Omental fat pad (tissue), 4 donors: Measurements from ENCODE around the gene RBFOX2. TPM values are rescaled to one million over a fixed set of nuclear protein-coding genes. Genes with fewer than 3 reads are reported as not detected.

Source experiments
- ATAC-seq: fragments of 150-250 bp; one replicate; pipeline ENCODE4 v1.9.1; 2016; ENCODE audit warnings: mild to moderate bottlenecking, moderate library complexity; ENCODE audit not compliant: low FRiP score
- DNase-seq: peaks from one replicate; pipeline ENCODE4 v3.0.0-alpha.2; 2019; ENCODE audit warnings: low spot score
- total RNA-seq, 4 donors: library from RNA; depleted of rRNA; stranded (reverse); fragments of >200 nt; gene quantifications; one replicate each; pipeline ENCODE4 v1.1.0, GENCODE V29; 2016
- TF ChIP-seq, protein P1 (sequence below), 3 donors: fragments of 450-650 bp; IDR thresholded peaks; one replicate each; pipeline ENCODE4 v1.5.1; 2016 to 2017; ENCODE audit warnings: antibody characterized with exemption in 3 of 3, mild to moderate bottlenecking in 3 of 3, moderate library complexity in 2 of 3

The RBFOX2 gene
- total RNA-seq, 4 donors from 2014 or later, result 41.2 to 80.7 (median 60.1) TPM

DNA sequence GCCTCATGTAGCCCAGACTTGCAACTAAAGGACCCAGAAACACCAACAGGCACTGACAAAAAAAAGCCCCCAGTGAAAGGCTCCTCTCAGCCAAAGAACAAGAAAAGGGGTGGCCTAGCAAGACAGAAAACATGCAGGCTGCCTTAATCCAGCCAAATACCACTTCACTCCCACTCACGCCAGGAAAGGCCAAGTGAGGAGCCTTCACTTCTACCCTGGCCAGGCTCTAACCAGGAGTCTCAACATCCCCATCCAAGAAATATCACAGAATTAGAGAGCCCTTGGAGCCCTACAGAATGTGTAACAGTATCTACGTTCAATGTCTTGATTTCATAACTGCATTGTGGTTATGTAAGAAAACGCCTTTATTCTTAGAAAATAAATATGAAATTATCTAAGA is 162.0 kb downstream of the RBFOX2 start:
- no peak for ATAC-seq
- TF ChIP-seq, protein P1, sequence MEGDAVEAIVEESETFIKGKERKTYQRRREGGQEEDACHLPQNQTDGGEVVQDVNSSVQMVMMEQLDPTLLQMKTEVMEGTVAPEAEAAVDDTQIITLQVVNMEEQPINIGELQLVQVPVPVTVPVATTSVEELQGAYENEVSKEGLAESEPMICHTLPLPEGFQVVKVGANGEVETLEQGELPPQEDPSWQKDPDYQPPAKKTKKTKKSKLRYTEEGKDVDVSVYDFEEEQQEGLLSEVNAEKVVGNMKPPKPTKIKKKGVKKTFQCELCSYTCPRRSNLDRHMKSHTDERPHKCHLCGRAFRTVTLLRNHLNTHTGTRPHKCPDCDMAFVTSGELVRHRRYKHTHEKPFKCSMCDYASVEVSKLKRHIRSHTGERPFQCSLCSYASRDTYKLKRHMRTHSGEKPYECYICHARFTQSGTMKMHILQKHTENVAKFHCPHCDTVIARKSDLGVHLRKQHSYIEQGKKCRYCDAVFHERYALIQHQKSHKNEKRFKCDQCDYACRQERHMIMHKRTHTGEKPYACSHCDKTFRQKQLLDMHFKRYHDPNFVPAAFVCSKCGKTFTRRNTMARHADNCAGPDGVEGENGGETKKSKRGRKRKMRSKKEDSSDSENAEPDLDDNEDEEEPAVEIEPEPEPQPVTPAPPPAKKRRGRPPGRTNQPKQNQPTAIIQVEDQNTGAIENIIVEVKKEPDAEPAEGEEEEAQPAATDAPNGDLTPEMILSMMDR (IDR thresholded peaks at IDR 0.05), result no peak

DNA sequence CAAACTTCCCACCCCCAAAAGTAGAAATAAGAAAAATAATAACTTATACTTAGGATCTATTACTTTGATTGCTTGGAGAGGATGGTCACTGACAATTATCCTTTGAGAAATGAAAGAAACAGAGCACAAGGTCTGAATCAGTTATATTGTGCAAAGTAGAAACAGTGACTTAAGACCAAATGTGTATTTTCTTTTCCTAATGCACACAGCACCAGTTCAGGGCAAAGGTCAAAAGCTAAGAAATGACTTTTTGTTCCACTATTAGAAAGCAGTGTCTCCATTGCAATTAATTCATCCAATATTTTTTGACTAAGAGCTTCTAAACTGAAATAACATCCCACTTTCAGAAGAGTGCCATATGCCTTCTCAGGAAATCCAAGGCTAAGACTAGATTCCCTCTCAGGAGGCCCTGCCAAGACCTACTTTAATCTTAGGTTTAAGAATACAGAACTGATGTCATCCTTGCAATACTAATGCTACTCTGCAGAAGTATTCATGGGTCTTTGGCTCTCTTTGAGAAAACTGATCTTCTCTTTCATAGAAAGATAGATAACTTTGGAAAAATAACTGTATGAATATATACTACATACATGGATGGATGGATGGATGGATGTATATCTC is 164.0 kb downstream of the RBFOX2 start:
- DNase-seq (no peak), ATAC-seq (no peak)
- TF ChIP-seq, protein P1 (IDR thresholded peaks at IDR 0.05), result no peak

More for the DNA sequence above, 162.0 kb downstream of the RBFOX2 start:
- DNase-seq, result no peak

DNA sequence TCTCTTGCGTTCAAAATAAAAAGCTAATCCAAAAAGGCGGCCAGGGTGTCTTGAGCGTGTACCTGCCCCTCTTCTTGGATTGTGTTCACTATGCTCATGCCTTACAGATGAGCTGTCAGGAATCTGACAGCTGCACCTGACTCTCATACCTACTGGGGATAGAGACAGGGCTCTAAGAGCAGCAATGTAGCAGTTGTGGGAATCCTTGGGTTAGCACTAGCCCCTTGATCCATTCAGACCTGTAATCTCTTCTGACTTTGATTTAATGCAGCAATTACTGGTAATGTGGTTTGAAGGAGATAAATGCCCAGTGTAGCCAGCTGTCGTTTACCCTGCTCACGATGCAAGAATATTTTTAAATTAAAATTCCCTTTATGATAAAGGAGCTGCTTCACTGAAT is 165.2 kb downstream of the RBFOX2 start:
- TF ChIP-seq, protein P1 (IDR thresholded peaks at IDR 0.05), result no peak
- DNase-seq, result no peak
- ATAC-seq, result no peak

DNA sequence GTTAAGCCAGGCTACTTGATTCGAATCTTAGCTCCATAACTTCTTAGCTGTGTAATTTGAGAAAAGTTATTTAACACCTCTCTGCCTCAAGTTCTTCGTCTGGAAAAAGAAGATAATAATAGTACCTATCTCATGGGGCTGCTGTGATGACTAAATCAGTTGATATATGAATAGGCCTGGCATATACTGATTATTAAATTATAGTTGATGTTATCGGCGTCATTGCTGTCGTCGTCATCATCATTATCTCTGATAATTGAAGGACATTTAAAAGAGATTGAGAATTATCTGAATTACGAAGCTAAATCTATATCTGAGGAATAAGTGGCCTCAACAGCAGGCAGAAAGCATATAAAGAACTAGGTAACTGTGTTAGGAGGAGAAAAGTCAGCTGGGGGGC is 165.9 kb downstream of the RBFOX2 start:
- TF ChIP-seq, protein P1 (IDR thresholded peaks at IDR 0.05), result no peak
- no peak for DNase-seq
- ATAC-seq, result no peak

DNA sequence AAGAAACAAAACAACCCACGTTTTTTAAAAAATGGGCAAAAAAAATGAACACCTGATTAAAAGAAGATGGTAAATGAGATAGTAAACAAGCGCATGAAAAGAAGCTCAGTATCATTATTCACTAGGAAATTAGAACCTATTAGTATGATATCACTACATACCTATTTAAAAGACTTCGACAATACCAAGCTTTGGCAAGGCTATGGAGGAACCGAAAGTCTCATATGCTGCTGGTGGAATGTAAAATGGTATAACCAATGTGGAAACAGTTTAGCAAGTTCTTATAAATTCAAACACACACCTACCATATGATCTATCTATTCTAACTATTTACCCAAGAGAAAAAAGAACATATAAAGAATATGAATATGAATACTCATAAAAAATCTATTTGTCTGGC is 167.2 kb downstream of the RBFOX2 start:
- TF ChIP-seq, protein P1 (IDR thresholded peaks at IDR 0.05), result no peak
- no peak for DNase-seq
- no peak for ATAC-seq

DNA sequence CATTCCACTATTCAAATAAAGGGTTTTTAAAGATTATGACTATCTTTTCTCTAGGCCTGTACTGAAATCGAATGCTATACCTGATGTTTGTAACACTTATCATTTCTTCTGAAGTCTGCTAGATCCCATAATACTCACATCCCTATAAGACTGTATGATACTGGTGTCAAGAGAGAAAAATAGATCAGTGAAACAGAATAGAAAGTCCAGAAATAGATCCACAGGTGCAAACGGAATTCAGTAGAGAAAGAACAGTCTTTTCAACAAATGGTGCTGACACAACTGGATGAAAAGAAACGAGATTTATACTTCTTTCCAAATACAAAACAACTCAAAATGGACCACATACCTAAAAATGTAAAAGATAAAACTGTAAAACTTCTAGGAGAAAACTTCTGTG is 167.8 kb downstream of the RBFOX2 start:
- ATAC-seq (no peak), DNase-seq (no peak)
- TF ChIP-seq, protein P1 (IDR thresholded peaks at IDR 0.05), result no peak

DNA sequence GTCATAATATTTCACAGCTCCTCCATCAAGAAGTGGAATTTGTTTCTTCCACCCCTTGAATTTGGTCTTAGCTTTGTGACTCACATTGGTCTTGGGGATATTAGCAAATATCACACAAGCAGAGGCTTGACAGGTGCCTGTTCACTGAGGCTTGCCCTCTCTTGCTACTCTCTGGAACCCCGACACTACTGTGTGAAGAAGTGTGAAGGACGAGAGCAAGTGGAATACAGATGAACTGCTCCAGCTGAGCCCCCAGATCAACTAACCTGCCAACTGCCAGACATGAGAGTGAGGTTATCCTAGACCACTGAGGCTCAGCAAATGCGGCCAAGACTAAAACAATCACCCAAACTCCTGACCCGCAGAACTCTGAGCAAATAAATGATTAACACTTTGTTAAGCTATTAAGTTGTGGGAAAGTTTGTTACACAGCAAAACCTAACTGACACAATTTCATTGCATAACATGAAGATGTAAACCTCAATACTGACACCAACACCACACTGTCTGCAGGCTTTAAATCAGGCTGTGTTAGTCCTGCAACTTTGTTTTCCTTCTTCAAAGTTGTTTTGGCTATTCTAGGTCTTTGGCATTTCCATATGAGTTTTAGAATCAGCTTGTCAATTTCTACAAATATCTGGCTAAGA is 168.4 kb downstream of the RBFOX2 start:
- DNase-seq, result no peak
- no peak for ATAC-seq
- TF ChIP-seq, protein P1 (IDR thresholded peaks at IDR 0.05), result no peak
